Endothelial cell of umbilical vein (primary cell): Measurements from ENCODE around the gene HSPA1A. TPM values are rescaled to one million over a fixed set of nuclear protein-coding genes. Genes with fewer than 3 reads are reported as not detected.
A peak's percentile ranks its signal among the peaks of the same experiment; 100 is the strongest.

Source experiments
- BruUV-seq: library from RNA; stranded (reverse); fragments of 400-500 nt; replicated peaks from 2 replicates; lab custom pipeline; 2021; lab: Mats Ljungman, UMichigan
- CTCF ChIA-PET: fragments of 300-600, 350-600 bp; sonication (Branson Sonifier 250); formaldehyde crosslinking; loops from one replicate; lab custom pipeline; 2021; ENCODE audit warnings: antibody characterized with exemption, inconsistent platforms; lab: Charles Lee
- POLR2A ChIA-PET: fragments of 300-600, 350-600 bp; sonication (Branson Sonifier 250); formaldehyde crosslinking; loops from one replicate; lab custom pipeline; 2021; ENCODE audit warnings: antibody characterized with exemption, inconsistent platforms; lab: Charles Lee
- DNase-seq: peaks from one replicate; pipeline ENCODE4 v3.0.0-alpha.2; 2011; ENCODE audit warnings: low read depth, low spot score
- FAIRE-seq: peaks from 2 replicates; lab custom pipeline; 2011; peaks lifted over from hg19 to GRCh38; lab: Jason Lieb, UNC
- H2AFZ ChIP-seq: 2 replicates; pipeline ENCODE4 v1.6.0; 2012; ENCODE audit warnings: low read depth, low read length, control low read depth, inconsistent platforms
- H3K27ac ChIP-seq: 2 replicates; pipeline ENCODE4 v1.5.1; 2011; ENCODE audit warnings: low read depth, mild to moderate bottlenecking, control low read depth, low read length, moderate library complexity; ENCODE audit not compliant: insufficient read depth
- H3K27me3 ChIP-seq, 2 experiments: 2 replicates each; pipeline versions ENCODE4 v1.6.0 to v1.6.1; 2011; ENCODE audit warnings: low read length in 2 of 2, mixed read lengths in 1 of 2; ENCODE audit not compliant: control insufficient read depth in 2 of 2, insufficient read depth in 2 of 2
- H3K36me3 ChIP-seq, 2 experiments: 2 replicates in 1 of 2; 3 replicates in 1 of 2; pipeline ENCODE4 v1.5.1; 2011; ENCODE audit warnings: low read length in 2 of 2, mild to moderate bottlenecking in 1 of 2, moderate library complexity in 1 of 2; ENCODE audit not compliant: control insufficient read depth in 2 of 2, insufficient read depth in 2 of 2; ENCODE audit errors: extremely low read depth in 1 of 2
- H3K4me1 ChIP-seq: 3 replicates; pipeline ENCODE4 v1.5.1; 2011; ENCODE audit warnings: mild to moderate bottlenecking, low read length; ENCODE audit not compliant: control insufficient read depth, insufficient read depth; ENCODE audit errors: extremely low read depth
- H3K4me2 ChIP-seq: 2 replicates; pipeline ENCODE4 v1.6.1; 2011; ENCODE audit warnings: low read length, control low read depth, mixed read lengths; ENCODE audit not compliant: insufficient read depth
- H3K4me3 ChIP-seq, 3 experiments: fragments of 200-600 bp in 1 of 3; sonication (generic), shearing (Covaris generic) in 1 of 3; replicated peaks in 1 of 3; 2 replicates each; pipeline ENCODE4 v1.5.1; 2011 to 2016; ENCODE audit warnings: control low read depth in 3 of 3, low read length in 3 of 3, mild to moderate bottlenecking in 2 of 3, inconsistent platforms in 1 of 3, low read depth in 1 of 3, moderate library complexity in 1 of 3; ENCODE audit not compliant: insufficient read depth in 1 of 3
- H3K79me2 ChIP-seq: 2 replicates; pipeline ENCODE4 v1.6.0; 2012; ENCODE audit warnings: low read length, inconsistent platforms; ENCODE audit not compliant: control insufficient read depth, insufficient read depth
- H3K9ac ChIP-seq: replicated peaks from 2 replicates; pipeline ENCODE3; 2011; ENCODE audit warnings: low read length, control low read depth; ENCODE audit not compliant: insufficient read depth; ENCODE audit errors: extremely low read depth
- H3K9me1 ChIP-seq: replicated peaks from 3 replicates; pipeline ENCODE4 v1.6.0; 2011; ENCODE audit warnings: mild to moderate bottlenecking, low read length; ENCODE audit not compliant: control insufficient read depth, insufficient read depth; ENCODE audit errors: extremely low read depth
- H3K9me3 ChIP-seq: replicated peaks from 2 replicates; pipeline ENCODE4 v1.5.1; 2012; ENCODE audit warnings: low read length, inconsistent platforms; ENCODE audit not compliant: control insufficient read depth, insufficient read depth
- H4K20me1 ChIP-seq: replicated peaks from 2 replicates; pipeline ENCODE3; 2011; ENCODE audit warnings: mild to moderate bottlenecking, low read length; ENCODE audit not compliant: control insufficient read depth, insufficient read depth; ENCODE audit errors: extremely low read depth
- CTCF ChIP-seq, 2 donors: IDR thresholded peaks; 1 replicate in 1 of 2; 2 replicates in 1 of 2; pipeline ENCODE4 v1.5.1; 2011; ENCODE audit warnings: low read length in 2 of 2, mild to moderate bottlenecking in 2 of 2, moderate library complexity in 2 of 2, control low read depth in 1 of 2, inconsistent platforms in 1 of 2, low read depth in 1 of 2; ENCODE audit not compliant: insufficient read depth in 1 of 2; ENCODE audit errors: extremely low read depth in 1 of 2
- EZH2 ChIP-seq: IDR thresholded peaks from 2 replicates; pipeline ENCODE4 v1.6.1; 2012; ENCODE audit warnings: borderline replicate concordance, low read depth, mild to moderate bottlenecking, moderate library complexity, low read length, inconsistent platforms; ENCODE audit not compliant: severe bottlenecking
- POLR2AphosphoS5 ChIP-seq: IDR thresholded peaks from 2 replicates; pipeline ENCODE4 v1.6.1; 2012; ENCODE audit warnings: low read depth, mild to moderate bottlenecking, control low read depth, low read length, moderate library complexity; ENCODE audit not compliant: insufficient read depth
- dilution Hi-C: fragments of 300-500 bp; cut with MboI; formaldehyde crosslinking; loops from one replicate; pipeline ENCODE4 v1.15.0; 2019; ENCODE audit warnings: low sequenced_read_pairs; ENCODE audit not compliant: extremely low pct_ligation_motif_present
- intact Hi-C: fragments of 100-400 bp; cut with micrococcal nuclease; formaldehyde crosslinking; loops from one replicate; pipeline ENCODE4 v1.10.0; 2022
- polyA plus RNA-seq, 4 experiments: library from polyadenylated mRNA; depleted of rRNA in 3 of 4; stranded (reverse) in 3 of 4; unstranded in 1 of 4; fragments of >200 nt; gene quantifications; 2 replicates each; pipeline versions ENCODE4 v1.2.1 to v1.2.3, GENCODE V29; 2011 to 2012; ENCODE audit warnings: missing spikeins in 1 of 4
- total RNA-seq: library from RNA; stranded (reverse); gene quantifications from 2 replicates; pipeline ENCODE4 v1.2.3, GENCODE V29; 2021

HSPA1A gene
- total and polyA plus RNA-seq, 2 donors (not counting 3 experiments of a cell fraction or from before 2014, with no cell fraction given) = 56.0 to 58.3 TPM

DNA sequence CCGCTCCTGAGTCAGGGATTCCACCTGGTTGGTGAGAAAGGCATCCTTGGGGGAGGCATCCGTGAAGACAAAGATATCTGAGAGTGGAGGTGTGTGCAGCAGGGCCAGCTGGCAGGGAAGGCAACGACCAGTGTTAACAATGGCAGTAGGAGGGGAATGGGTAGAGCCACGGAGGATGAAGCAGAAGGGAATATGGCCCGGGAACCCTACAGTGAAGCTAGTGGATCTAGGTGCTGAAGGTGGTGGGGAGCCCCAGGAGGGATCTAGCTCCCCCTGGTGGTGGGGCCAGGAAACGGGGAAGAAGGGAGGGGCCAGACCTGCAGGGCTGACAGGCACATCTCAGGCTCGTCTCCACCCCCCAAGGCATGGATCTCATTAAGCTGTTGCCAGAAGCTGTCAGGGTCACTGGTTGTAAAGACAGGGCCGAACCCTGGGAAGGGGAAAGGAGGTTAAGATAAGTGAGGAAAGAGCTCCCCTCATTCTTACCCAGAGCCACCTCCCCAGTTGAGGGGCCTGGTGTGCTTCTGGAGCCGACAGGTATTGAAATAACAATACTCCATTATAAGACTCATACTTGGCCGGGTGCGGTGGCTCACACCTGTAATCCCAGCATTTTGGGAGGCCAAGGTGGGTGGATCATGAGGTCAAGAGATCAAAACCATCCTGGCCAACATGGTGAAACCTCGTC, 45.5 kb upstream of the HSPA1A start:
- no peak for FAIRE-seq
- CTCF ChIA-PET = interaction anchor here (0.5 to 6.6 kb wide), 34 partner anchors 8 to 222 kb away, joined by 3 to 61 read pairs (median 5); partner anchors contain the start of genes ABHD16A, CLIC1, DDAH2 and HSPA1B
- dilution Hi-C loops = no loop called here
- Histone ChIP-seq H3K9ac (no peak overlapping the region), H3K4me3 (no peak overlapping the region), H3K9me3 (no peaks in the 10 kb centered on the region), H2AFZ (no peak overlapping the region), H3K27ac (no peak overlapping the region), H3K9me1 (no peaks in the 10 kb centered on the region), H3K79me2 (no peaks in the 10 kb centered on the region), H3K4me2 (no peak overlapping the region), H3K36me3 (no peaks in the 10 kb centered on the region), H3K4me1 (no peaks in the 10 kb centered on the region), H3K27me3 (no peaks in the 10 kb centered on the region), H4K20me1 (no peaks in the 10 kb centered on the region)
- no peak for TF ChIP-seq EZH2
- TF ChIP-seq POLR2AphosphoS5 = no peak
- TF ChIP-seq CTCF (IDR thresholded peaks at IDR 0.05; ENCODE audit: extremely low read depth in 1 of 2, insufficient read depth in 1 of 2, low read depth in 1 of 2, low read length in 2 of 2) = peak; percentile 83 to 88
- DNase-seq = peak; percentile 66
- BruUV-seq = no TSS peak
- intact Hi-C loops = loop anchor here (1.0 to 5.0 kb wide), 4 partner anchors 32 to 223 kb away; partner anchors contain the start of genes ATP6V1G2, DDAH2 and NFKBIL1
- POLR2A ChIA-PET = interaction anchor here (0.7 to 1.2 kb wide), 4 partner anchors 34 to 45 kb away, joined by 3 to 4 read pairs (median 3); partner anchors contain the start of genes CLIC1, DDAH2, HSPA1A and HSPA1L
